Testis (tissue), 2 donors: ENCODE data around the gene VWCE.

Experiments
- POLR2A ChIP-seq: fragments of 450-650 bp; IDR thresholded peaks from one replicate; pipeline ENCODE4 v1.6.1; 2017; ENCODE audit warnings: antibody characterized with exemption, mild to moderate bottlenecking, moderate library complexity
- TF ChIP-seq, protein P1 (sequence below), 3 experiments: fragments of 450-650 bp in 2 of 3; fragments of 200-600 bp in 1 of 3; sonication (generic) in 1 of 3; IDR thresholded peaks; one replicate each; pipeline ENCODE4 v1.5.1; 2016 to 2019; ENCODE audit warnings: antibody characterized with exemption in 3 of 3, mild to moderate bottlenecking in 2 of 3, moderate library complexity in 1 of 3

DNA sequence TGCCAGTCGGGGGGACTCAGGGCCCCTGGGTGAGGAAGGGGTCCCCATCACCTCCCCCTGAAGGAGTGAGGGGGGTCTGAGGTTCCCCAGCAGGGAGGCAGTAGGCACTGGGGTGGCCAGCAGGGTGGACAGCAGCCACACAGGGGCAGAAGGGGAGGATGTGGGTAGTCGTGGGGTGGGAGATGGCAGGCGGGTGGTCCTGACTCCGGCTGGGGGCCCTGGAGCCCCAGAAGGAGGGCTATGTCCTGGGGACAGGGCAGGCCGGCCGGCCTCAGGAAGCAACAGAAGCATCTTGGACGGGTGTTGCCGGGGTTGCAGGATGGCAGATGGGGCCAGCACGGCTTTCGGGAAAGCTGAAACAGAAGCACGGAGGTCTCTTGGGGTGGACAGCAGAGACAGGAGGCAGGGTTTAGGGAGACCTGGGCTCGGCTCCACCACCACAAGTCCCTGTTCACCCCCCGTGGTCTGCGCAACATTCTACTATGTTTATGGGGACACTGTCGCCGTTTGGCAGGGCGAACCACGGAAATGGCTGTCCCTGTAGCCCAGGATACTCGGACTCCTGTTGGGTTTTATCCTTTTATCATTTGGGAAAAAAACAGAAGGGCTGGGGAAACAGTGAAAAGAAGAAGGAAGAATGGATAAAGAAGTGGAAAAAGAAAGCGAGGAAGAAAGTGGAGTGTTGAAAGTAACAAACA lies 14.1 kb downstream of the VWCE start:
- TF ChIP-seq, protein P1, sequence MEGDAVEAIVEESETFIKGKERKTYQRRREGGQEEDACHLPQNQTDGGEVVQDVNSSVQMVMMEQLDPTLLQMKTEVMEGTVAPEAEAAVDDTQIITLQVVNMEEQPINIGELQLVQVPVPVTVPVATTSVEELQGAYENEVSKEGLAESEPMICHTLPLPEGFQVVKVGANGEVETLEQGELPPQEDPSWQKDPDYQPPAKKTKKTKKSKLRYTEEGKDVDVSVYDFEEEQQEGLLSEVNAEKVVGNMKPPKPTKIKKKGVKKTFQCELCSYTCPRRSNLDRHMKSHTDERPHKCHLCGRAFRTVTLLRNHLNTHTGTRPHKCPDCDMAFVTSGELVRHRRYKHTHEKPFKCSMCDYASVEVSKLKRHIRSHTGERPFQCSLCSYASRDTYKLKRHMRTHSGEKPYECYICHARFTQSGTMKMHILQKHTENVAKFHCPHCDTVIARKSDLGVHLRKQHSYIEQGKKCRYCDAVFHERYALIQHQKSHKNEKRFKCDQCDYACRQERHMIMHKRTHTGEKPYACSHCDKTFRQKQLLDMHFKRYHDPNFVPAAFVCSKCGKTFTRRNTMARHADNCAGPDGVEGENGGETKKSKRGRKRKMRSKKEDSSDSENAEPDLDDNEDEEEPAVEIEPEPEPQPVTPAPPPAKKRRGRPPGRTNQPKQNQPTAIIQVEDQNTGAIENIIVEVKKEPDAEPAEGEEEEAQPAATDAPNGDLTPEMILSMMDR (IDR thresholded peaks at IDR 0.05) = no peak
- TF ChIP-seq POLR2A = no peak
